Activated B cell treated with CpG ODN at 0.5 μM for 24 hours (primary cell): Measurements from ENCODE around the gene ASB4. TPM values are rescaled to one million over a fixed set of nuclear protein-coding genes. Genes with fewer than 3 reads are reported as not detected.

Experiments
- ATAC-seq: fragments of 200-7000 bp; cut with Tn5 transposase; one replicate; pipeline ENCODE4 v1.10.0; 2021; ENCODE audit warnings: low read depth, mild to moderate bottlenecking, moderate library complexity
- CTCF ChIA-PET: fragments of 350-600 bp; sonication (Branson Sonifier 250); formaldehyde crosslinking; loops from one replicate; lab custom pipeline; 2021; ENCODE audit warnings: antibody characterized with exemption; lab: Charles Lee
- POLR2A ChIA-PET: fragments of 350-600 bp; sonication (Branson Sonifier 250); formaldehyde crosslinking; loops from one replicate; lab custom pipeline; 2021; ENCODE audit warnings: antibody characterized with exemption; lab: Charles Lee
- DNase-seq: peaks from one replicate; pipeline ENCODE4 v3.0.0; 2022
- H3K27ac Mint-ChIP-seq: one replicate; pipeline ENCODE4 v1.8.0; 2020; ENCODE audit warnings: mixed read lengths
- H3K27me3 Mint-ChIP-seq: one replicate; pipeline ENCODE4 v1.8.0; 2021; ENCODE audit warnings: mixed read lengths
- H3K36me3 Mint-ChIP-seq: one replicate; pipeline ENCODE4 v1.8.0; 2021; ENCODE audit warnings: low read depth, mixed read lengths
- H3K4me1 Mint-ChIP-seq: one replicate; pipeline ENCODE4 v1.8.0; 2021; ENCODE audit warnings: mixed read lengths
- H3K4me3 Mint-ChIP-seq: one replicate; pipeline ENCODE4 v1.8.0; 2020; ENCODE audit warnings: mild to moderate bottlenecking, mixed read lengths
- H3K9me3 Mint-ChIP-seq: one replicate; pipeline ENCODE4 v1.8.0; 2020; ENCODE audit warnings: mixed read lengths
- intact Hi-C: fragments of 100-400 bp; cut with micrococcal nuclease; formaldehyde crosslinking; loops from one replicate; pipeline ENCODE4 v1.15.1; 2024
- total RNA-seq: library from RNA; stranded (reverse); gene quantifications from 2 replicates; pipeline ENCODE4 v1.2.3, GENCODE V29; 2022
- TF ChIP-seq, protein P1 (sequence below): fragments of 200-600 bp; IDR thresholded peaks from one replicate; pipeline ENCODE4 v1.8.0; 2022; ENCODE audit warnings: antibody characterized with exemption, mild to moderate bottlenecking

Gene ASB4
- total RNA-seq, 1 donor from 2014 or later, result not detected

DNA sequence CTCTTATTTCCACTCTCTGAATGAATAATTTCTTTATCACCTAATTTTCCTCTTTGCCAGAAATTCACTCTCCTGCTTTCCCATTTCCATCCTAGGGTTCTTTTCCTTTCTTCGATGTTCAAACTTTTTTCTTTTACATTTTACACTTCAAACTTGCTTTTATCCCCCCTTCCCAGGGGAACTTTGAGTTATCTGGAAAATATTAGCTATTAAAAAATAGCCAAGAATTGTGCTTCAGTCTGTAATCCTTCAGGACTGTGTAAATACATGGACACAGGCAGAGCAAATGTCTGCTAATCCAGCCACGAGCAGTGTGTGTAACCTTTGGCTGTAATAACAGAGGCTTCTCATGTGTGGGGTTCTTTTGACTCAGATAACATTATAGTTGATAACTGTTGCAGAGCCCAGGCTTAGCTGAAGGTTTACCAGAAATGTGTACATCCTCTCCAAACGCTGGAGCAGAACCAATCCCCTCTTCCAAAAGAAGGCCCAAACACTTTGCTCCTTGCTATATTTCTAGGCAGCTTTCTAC is 4.6 kb downstream of the ASB4 start:
- no peak for ATAC-seq
- H3K4me3 Mint-ChIP-seq, result no peak overlapping the region
- CTCF ChIA-PET, result interaction anchor here (1.7 to 5.2 kb wide), 2 partner anchors 14 to 200 kb away, joined by 6 to 18 read pairs; no protein-coding TSS in a partner anchor
- H3K4me1 Mint-ChIP-seq, result no peaks in the 10 kb centered on the region
- H3K27ac Mint-ChIP-seq, result no peak overlapping the region
- intact Hi-C loops, result no loop called here
- H3K27me3 Mint-ChIP-seq, result peaks cover 2% of the 10 kb centered on the region
- no peaks in the 10 kb centered on the region for H3K9me3 Mint-ChIP-seq
- POLR2A ChIA-PET, result no interaction called here
- TF ChIP-seq, protein P1, sequence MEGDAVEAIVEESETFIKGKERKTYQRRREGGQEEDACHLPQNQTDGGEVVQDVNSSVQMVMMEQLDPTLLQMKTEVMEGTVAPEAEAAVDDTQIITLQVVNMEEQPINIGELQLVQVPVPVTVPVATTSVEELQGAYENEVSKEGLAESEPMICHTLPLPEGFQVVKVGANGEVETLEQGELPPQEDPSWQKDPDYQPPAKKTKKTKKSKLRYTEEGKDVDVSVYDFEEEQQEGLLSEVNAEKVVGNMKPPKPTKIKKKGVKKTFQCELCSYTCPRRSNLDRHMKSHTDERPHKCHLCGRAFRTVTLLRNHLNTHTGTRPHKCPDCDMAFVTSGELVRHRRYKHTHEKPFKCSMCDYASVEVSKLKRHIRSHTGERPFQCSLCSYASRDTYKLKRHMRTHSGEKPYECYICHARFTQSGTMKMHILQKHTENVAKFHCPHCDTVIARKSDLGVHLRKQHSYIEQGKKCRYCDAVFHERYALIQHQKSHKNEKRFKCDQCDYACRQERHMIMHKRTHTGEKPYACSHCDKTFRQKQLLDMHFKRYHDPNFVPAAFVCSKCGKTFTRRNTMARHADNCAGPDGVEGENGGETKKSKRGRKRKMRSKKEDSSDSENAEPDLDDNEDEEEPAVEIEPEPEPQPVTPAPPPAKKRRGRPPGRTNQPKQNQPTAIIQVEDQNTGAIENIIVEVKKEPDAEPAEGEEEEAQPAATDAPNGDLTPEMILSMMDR, result no peak
- DNase-seq, result no peak
- no peaks in the 10 kb centered on the region for H3K36me3 Mint-ChIP-seq

DNA sequence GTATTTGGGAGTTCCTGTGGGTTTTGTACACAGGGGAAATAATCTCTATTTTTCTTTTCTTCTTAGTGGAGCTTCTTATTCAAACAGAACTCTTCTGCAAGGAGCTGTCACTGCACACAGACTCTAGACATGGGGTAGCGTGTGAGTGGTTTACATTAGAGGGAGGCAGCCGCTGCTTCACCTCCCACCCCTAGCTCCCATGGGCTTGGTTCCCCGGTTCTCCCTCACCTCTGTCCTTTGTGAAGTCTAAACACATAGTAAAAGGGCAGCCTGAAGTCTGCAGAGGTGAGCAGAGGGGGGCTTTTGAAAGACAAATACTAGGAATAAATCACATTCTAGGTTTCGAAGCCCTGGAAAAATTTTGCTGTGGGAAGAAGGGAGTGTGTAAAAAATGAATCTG is 5.5 kb downstream of the ASB4 start:
- Mint-ChIP-seq H3K4me1 (no peaks in the 10 kb centered on the region), H3K9me3 (no peaks in the 10 kb centered on the region), H3K4me3 (no peak overlapping the region), H3K27me3 (peaks cover under 1% of the 10 kb centered on the region), H3K36me3 (no peaks in the 10 kb centered on the region), H3K27ac (no peak overlapping the region)
- POLR2A ChIA-PET, result no interaction called here
- TF ChIP-seq, protein P1, result no peak
- ATAC-seq (no peak), DNase-seq (no peak)
- CTCF ChIA-PET, result interaction anchor here (1.7 to 5.2 kb wide), 2 partner anchors 15 to 199 kb away, joined by 6 to 18 read pairs; no protein-coding TSS in a partner anchor
- intact Hi-C loops, result no loop called here

DNA sequence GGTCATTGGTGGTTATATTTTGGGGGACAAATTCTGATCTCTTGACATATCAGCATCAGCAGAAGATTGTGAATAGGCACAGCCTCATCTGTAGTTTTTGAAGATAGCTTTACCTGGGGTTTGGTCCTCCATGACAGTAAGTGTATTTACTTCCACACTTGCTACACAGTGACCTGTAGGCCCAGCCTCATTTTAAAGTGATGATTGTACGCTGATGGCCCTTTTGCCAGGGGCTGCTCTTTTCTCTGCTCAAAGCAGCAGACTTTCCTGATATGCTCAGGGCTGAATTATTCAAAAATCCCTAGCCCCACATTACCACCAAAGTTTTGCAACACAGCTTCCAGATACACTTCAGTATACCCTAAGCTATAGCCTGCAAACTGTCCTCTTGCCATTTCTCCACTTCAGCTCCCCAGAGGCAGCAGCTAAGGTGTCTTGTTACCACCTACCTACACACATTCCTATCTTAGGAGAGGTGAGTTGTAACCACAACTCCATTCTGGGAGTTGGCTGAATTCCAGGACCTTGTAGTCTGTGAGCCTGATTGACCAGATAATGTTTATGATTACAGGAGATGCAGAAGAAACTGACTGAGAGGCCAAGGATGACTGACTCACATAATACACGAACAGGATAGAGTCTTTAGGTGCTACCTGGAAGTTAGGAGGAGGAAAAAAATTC is 6.0 kb downstream of the ASB4 start:
- no peaks in the 10 kb centered on the region for H3K36me3 Mint-ChIP-seq
- intact Hi-C loops, result no loop called here
- ChIA-PET POLR2A (no interaction called here), CTCF (interaction anchor here (0.5 to 5.2 kb wide), 3 partner anchors 15 to 199 kb away, joined by 3 to 18 read pairs (median 6); no protein-coding TSS in a partner anchor)
- TF ChIP-seq, protein P1, result no peak
- ATAC-seq, result no peak
- H3K4me3 Mint-ChIP-seq, result no peak overlapping the region
- H3K27ac Mint-ChIP-seq, result no peak overlapping the region
- no peaks in the 10 kb centered on the region for H3K9me3 Mint-ChIP-seq
- H3K27me3 Mint-ChIP-seq, result no peaks in the 10 kb centered on the region
- DNase-seq, result no peak
- no peaks in the 10 kb centered on the region for H3K4me1 Mint-ChIP-seq

DNA sequence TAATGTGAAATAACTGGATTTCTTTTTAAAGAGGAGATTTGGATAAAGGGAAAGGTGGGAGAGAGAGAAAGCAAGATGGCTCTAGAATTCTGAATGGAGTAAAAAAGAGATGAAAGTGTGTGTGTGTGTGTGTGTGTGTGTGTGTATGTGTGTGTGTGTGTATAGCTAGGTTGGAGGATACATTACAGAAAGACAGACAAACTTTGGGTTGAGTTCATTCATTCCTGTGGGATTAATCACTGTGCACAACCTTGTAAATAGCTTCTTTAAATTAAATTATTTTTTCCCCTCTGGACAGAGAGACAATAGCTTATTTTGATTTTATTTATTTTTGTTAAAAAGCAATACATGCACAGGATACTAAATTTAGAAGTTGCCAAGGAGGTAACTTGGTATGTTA is 7.5 kb downstream of the ASB4 start:
- POLR2A ChIA-PET, result no interaction called here
- Mint-ChIP-seq H3K4me3 (no peak overlapping the region), H3K36me3 (no peaks in the 10 kb centered on the region), H3K4me1 (no peaks in the 10 kb centered on the region), H3K9me3 (no peaks in the 10 kb centered on the region), H3K27me3 (no peaks in the 10 kb centered on the region), H3K27ac (no peak overlapping the region)
- CTCF ChIA-PET, result interaction anchor here (1.2 kb wide), 1 partner anchor 17 kb away, joined by 4 read pairs; no protein-coding TSS in a partner anchor
- intact Hi-C loops, result no loop called here
- DNase-seq, result no peak
- TF ChIP-seq, protein P1, result no peak
- no peak for ATAC-seq

DNA sequence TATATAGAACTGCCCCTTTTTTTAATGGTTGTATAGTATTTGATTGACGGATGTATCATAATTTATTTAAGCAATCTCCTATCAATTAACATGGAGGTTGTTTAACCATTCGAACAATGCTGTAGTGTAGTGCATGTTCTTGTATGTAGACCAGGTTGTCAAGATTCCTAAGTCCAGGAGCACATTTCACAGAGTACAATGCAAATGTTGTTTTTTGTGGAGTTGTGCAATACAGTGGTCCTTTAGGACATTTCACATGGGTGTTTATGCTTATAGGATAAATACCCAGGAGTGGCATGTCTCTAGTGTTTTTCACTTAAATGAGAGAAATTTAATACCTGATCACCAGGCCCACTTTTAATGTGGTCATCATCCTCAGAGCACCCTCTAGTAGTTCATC is 8.1 kb downstream of the ASB4 start:
- ChIA-PET POLR2A (no interaction called here), CTCF (no interaction called here)
- no peak for ATAC-seq
- Mint-ChIP-seq H3K27ac (no peak overlapping the region), H3K4me1 (no peaks in the 10 kb centered on the region), H3K4me3 (no peak overlapping the region), H3K36me3 (no peaks in the 10 kb centered on the region), H3K27me3 (no peaks in the 10 kb centered on the region), H3K9me3 (no peaks in the 10 kb centered on the region)
- TF ChIP-seq, protein P1, result no peak
- no peak for DNase-seq
- intact Hi-C loops, result no loop called here
